ENCODE data around the gene ABCA7.

ABCA7 gene

GRCh38 chr19:1065606-1066109 is 25.8 kb downstream of the ABCA7 start:
- no peak for DNase-seq
- Mint-ChIP-seq H3K27me3 (ENCODE audit: low read depth, poor library complexity) (peaks cover 73% of the 10 kb centered on the region), H3K27ac (no peak overlapping the region), H3K4me3 (no peak overlapping the region), H3K9me3 (no peaks in the 10 kb centered on the region), H3K4me1 (peaks cover 23% of the 10 kb centered on the region), H3K36me3 (ENCODE audit: low read depth) (no peaks in the 10 kb centered on the region)
- TF ChIP-seq CTCF (IDR thresholded peaks at IDR 0.05), result no peak

- H3K27me3 Mint-ChIP-seq (ENCODE audit: low read depth, poor library complexity), result peaks cover 74% of the 10 kb centered on the region
- H3K4me1 Mint-ChIP-seq, result peaks cover 23% of the 10 kb centered on the region
- no peaks in the 10 kb centered on the region for H3K9me3 Mint-ChIP-seq
Measured at GRCh38 chr19:1066251-1066747, 26.4 kb downstream of the ABCA7 start.

GRCh38 chr19:1066748-1067340 is 26.9 kb downstream of the ABCA7 start, which contains the start of gene ARHGAP45:
ARHGAP45 (plus strand) TSS chr19:1067167; CDS start chr19:1067406, 239 bp downstream.
- Mint-ChIP-seq H3K9me3 (no peaks in the 10 kb centered on the region), H3K27me3 (ENCODE audit: low read depth, poor library complexity) (peaks cover 77% of the 10 kb centered on the region), H3K4me3 (peak within 1 kb of the TSS; percentile 62), H3K36me3 (ENCODE audit: low read depth) (no peaks in the 10 kb centered on the region), H3K4me1 (peaks cover 27% of the 10 kb centered on the region), H3K27ac (no peak within 1 kb of the TSS)
- TF ChIP-seq CTCF (IDR thresholded peaks at IDR 0.05), result no peak
- DNase-seq, result peak; percentile 54

More at GRCh38 chr19:1066251-1066747, 26.4 kb downstream of the ABCA7 start:
- no peak for TF ChIP-seq CTCF (IDR thresholded peaks at IDR 0.05)
- Mint-ChIP-seq H3K36me3 (ENCODE audit: low read depth) (no peaks in the 10 kb centered on the region), H3K4me3 (no peak overlapping the region), H3K27ac (no peak overlapping the region)
- peak; percentile 44 for DNase-seq

GRCh38 chr19:1067341-1067957 is 27.5 kb downstream of the ABCA7 start:
- TF ChIP-seq CTCF (IDR thresholded peaks at IDR 0.05), result no peak
- Mint-ChIP-seq H3K27me3 (ENCODE audit: low read depth, poor library complexity) (peaks cover 83% of the 10 kb centered on the region), H3K4me3 (peak overlapping the region; percentile 62), H3K4me1 (peaks cover 27% of the 10 kb centered on the region), H3K36me3 (ENCODE audit: low read depth) (no peaks in the 10 kb centered on the region), H3K9me3 (no peaks in the 10 kb centered on the region), H3K27ac (no peak overlapping the region)
- no peak for DNase-seq

GRCh38 chr19:1068009-1069001 is 28.4 kb downstream of the ABCA7 start:
- H3K27ac Mint-ChIP-seq, result no peak overlapping the region
- H3K27me3 Mint-ChIP-seq (ENCODE audit: low read depth, poor library complexity), result peaks cover 88% of the 10 kb centered on the region
- TF ChIP-seq CTCF (IDR thresholded peaks at IDR 0.05), result no peak
- H3K36me3 Mint-ChIP-seq (ENCODE audit: low read depth), result no peaks in the 10 kb centered on the region
- no peaks in the 10 kb centered on the region for H3K9me3 Mint-ChIP-seq
- H3K4me1 Mint-ChIP-seq, result peaks cover 25% of the 10 kb centered on the region
- no peak for DNase-seq
- H3K4me3 Mint-ChIP-seq, result peak overlapping the region; percentile 62
